ENCODE data around the gene DDX11. TPM values are rescaled to one million over a fixed set of nuclear protein-coding genes. Genes with fewer than 3 reads are reported as not detected.
"Not testable (repeated sequence)": the region's sequence is repeated elsewhere in the genome, so short reads cannot be mapped to it uniquely, and the experiment has no call there.

DDX11 gene
- polyA plus RNA-seq, 1 donor, result 41.7 TPM

DNA sequence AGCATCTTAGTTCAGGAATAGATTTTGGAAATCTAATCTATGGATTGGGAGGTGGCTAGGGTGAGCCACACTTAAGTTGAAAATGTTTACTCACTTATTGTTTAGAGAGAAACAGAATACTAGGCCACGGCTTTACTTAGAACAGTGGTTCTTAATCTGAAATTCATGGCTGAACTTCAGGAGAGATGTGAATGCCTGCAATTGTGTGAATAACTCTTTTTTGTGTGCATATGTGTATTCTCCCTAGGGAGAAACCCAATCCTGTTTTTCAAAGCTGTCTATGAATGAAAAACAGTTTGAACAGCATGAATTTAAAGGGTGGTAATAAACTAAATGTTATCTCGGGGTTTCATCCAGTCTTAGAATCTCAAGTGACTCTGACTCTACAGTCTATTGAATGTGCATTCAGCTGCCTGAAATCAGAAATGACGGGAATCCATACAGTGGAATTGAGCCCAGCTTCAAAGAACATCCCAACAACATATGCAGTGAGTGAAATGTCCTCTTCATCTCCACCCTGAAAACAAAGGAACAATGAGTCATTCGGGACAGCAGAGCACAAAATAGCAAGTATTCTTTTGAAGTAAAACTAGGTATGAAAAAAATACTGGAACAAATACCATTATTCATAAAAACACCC lies 53.7 kb downstream of the DDX11 start:
- DNase-seq, result not testable (repeated sequence)

DNA sequence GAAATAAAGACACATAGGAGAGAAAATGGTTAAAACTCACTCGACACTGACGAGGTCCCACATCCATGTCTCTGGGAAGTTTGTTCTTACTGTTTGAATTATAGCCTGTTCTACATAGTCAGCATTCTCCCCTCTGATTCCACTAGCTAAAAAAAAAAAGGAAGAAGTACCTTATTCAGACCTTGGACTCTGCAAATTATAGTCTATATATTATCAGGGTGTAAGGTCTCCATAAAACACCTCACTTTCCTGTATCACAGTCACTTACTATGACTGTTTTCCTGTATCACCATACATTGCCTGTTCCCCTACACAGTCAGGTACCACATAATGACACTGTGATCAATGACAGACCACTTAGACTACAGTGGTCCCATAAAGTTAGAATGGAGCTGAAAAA lies 62.9 kb downstream of the DDX11 start:
- DNase-seq, result not testable (repeated sequence)

DNA sequence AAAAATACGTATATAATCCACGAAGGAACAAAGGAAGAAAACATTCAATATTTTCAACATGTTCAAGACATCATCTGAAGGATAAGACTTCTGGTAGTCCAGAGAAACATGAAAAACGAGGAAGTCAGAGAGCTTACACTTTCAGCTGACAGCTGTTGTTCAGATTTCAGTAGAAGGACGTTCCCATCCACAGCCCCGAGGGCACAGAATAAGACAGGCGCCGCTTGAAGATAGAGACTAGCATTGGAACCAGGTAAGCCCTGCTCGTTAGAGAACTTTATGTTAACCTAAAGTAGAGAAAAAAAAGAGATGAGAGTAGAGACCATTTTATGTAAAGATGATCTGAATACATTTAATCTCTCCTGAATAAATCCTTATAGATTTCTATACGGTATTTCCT lies 71.1 kb downstream of the DDX11 start:
- not testable (repeated sequence) for DNase-seq

DNA sequence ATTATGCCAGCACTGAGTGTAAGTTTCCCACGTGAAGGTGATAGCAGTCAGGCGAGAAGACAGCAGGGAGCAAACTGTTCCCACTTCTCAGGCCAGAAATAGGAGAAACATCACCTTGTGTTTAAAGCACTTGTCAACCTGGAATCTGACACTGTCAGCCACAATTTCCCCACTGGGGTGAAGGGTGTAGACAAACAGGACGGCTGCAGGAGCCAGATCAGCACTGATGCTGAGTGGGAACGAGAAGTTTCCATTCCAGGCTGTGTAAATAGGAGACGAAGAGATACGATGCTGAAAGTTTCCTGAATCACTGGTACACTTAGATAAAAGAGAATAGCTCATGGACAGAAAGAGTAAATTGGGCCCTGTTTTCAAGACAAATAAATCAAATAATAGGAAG lies 71.6 kb downstream of the DDX11 start:
- not testable (repeated sequence) for DNase-seq

DNA sequence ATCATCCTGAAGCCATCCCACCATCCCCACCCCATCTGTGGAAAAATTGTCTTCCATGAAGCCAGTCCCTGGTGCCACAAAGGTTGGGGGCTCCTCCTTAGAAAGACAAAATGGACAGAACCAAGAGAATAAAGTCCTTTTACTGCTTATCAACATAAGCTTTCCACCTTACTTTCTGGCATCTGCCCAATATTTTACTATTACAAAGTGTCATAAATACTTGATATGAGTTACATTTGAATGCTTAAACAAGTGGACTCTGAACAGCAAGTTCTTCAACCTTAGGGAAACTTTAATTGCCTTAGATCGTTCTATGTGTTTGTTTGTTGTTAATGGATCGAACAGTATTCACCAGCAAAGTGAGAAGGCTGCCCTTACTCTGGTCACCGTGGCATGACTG lies 73.8 kb downstream of the DDX11 start:
- not testable (repeated sequence) for DNase-seq

DNA sequence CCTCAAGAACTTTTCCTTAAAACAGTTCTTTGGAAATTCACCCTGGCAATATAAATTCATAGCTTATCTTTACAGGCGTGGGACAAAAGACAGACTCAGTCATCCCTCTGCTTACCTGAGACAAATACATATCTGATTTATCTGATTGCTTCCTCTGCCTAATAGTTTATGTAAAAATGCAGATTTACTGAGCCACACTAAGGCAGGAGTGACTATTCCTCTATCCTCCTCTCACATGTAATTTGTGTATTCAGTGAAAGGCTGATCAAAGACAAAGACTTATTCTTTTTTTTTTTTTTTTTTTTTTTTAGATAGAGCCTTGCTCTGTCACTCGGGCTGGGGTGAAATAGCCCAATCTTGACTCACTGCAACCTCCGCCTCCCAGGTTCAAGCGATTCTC lies 77.1 kb downstream of the DDX11 start:
- DNase-seq, result not testable (repeated sequence)

Other genes with a start within 250 kb of the DDX11 start
- 5.9 TPM for gene TSPAN11, start 147.1 kb upstream of the DDX11 start, polyA plus RNA-seq (ENCODE audit: insufficient read length)

Data from hindlimb muscle (tissue), 1 donor.